Keratinocyte (primary cell): ENCODE data around the gene PAPPA2.

Experiments
- CTCF ChIP-seq, 3 experiments: IDR thresholded peaks in 1 of 3; conservative IDR thresholded peaks in 1 of 3; optimal IDR thresholded peaks in 1 of 3; 2 replicates in 2 of 3; 3 replicates in 1 of 3; pipeline versions ENCODE3 to v1.5.1; 2011; ENCODE audit warnings: low read length in 3 of 3, mild to moderate bottlenecking in 3 of 3, moderate library complexity in 2 of 3, control low read depth in 1 of 3, inconsistent platforms in 1 of 3; ENCODE audit not compliant: insufficient read depth in 2 of 3; ENCODE audit errors: extremely low read depth in 1 of 3
- EZH2 ChIP-seq: IDR thresholded peaks from one replicate; pipeline ENCODE4 v1.6.1; 2012; ENCODE audit warnings: inconsistent platforms, mild to moderate bottlenecking, low read length, moderate library complexity

GRCh38 chr1:176559474-176559873 lies 96.5 kb downstream of the PAPPA2 start:
- TF ChIP-seq CTCF (optimal IDR thresholded peaks at IDR 0.05 in 1 of 3, IDR thresholded peaks at IDR 0.05 in 1 of 3, conservative IDR thresholded peaks at IDR 0.05 in 1 of 3; ENCODE audit: extremely low read depth in 1 of 3, insufficient read depth in 2 of 3, low read length in 3 of 3) (no peak), EZH2 (no peak)
